Measurements from ENCODE around the gene CCDC102A.

GRCh38 chr16:57519796-57520360 is 16.5 kb downstream of the CCDC102A start:
- TF ChIP-seq EZH2 (IDR thresholded peaks at IDR 0.05; ENCODE audit: low read depth) (no peak), CTCF (conservative IDR thresholded peaks at IDR 0.05) (peak; percentile 96)
